Measurements from ENCODE around the gene HAL. TPM values are rescaled to one million over a fixed set of nuclear protein-coding genes. Genes with fewer than 3 reads are reported as not detected.

Gene HAL
- total RNA-seq, 1 donor from 2014 or later = 0.28 TPM

DNA sequence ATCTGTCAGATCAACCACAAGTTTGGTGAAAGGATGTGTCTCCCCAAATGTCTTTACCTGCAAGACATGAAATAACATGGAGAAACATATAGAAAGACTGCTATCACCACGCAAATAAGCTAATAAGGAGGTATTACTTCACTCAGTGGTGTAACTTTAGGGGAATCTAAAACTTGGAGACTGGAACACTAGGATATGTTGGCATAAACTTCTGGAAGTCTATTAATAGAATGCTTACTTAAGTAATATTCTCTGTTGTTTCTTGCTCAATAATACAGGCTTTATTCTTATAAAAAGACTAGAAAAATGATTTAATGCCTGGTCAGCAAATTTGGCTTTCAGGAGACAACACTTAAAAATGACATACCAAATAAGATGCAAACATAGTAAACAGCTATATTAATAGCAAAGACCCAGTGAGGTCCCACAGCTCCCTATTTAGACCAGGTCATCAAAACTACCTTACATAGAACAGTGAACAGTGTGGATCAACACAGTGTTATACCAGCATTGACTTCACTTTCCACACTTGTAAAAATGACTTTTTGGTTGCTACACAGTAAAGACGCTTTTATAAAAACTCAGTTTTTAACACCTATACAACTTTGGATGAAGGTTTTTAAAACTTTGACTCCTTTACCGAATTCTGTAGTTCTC, 18.9 kb upstream of the HAL start:
- no peak for ATAC-seq

DNA sequence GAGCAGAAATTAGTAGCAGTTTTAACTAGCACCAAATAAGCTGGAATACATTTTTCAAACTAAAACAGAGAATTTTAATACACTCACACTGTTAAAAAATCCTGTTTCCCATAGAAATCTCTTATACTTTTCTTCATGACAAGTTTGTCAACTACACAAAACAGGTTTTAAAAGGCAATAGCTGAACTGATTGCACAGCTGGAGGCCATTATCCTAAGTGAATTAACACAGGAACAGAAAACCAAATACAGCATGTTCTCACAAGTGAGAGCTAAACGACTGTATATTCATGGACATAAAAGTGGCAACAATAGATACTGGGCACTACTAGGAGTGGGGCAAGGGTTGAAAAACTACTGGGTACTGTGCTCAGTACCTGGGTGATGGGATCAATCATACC, 11.6 kb upstream of the HAL start:
- no peak for ATAC-seq

DNA sequence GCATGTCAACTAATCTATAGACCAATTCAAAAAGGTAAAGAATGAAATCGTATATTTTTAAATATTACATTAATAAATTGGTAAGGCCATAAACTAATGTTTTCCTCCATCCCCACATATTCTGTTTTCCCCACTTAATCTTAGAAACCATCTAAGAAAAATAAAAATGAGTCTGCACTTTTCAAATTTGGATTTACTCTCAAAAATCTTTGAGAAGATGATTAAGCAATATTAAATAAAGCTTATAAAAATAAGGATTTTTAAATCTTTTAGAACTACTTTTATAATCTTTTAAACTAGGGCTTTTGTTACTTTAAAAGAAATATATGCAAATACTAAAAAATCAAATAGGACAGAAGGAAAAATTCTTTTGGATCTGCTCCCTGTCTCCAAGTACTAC, 10.6 kb upstream of the HAL start:
- ATAC-seq = no peak

DNA sequence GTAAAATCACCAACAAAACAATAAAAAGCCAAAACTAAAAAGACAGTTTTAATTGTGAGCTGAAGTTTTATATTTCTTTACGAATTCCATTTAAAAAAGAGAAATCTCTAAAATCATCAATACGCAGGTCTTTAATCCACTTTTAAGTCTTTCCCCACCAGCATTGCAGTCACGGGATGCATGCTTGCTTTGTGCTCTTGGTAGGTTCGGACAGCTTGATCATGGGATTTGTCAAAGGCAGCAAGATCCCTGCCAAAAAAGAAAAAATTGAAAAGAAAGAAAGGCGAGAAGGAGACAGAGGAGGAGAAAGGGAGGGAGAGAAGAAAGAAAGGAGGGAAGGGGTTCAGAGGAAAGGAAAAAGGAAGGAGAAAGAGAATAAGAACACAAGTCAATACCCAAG, 4.7 kb upstream of the HAL start:
- ATAC-seq = no peak

DNA sequence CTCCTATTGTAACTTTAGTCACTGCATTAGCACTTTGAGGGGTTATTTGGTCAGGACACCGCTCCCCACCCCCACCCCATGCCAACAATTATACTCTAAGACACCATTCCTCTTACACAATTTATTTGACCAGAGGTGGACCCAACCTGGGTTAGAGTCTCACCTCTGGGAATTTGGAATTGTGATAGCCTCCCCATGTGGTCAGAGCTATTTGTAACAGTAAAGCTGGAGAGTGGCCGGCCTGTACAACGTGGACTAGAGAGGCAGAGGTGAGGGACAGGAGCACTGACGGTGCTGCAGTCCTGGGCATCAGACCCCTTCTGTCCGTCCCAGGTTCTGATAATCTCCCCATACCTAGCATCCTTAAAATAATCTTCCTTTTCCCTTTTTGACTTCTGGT, 3.3 kb upstream of the HAL start:
- ATAC-seq = no peak

DNA sequence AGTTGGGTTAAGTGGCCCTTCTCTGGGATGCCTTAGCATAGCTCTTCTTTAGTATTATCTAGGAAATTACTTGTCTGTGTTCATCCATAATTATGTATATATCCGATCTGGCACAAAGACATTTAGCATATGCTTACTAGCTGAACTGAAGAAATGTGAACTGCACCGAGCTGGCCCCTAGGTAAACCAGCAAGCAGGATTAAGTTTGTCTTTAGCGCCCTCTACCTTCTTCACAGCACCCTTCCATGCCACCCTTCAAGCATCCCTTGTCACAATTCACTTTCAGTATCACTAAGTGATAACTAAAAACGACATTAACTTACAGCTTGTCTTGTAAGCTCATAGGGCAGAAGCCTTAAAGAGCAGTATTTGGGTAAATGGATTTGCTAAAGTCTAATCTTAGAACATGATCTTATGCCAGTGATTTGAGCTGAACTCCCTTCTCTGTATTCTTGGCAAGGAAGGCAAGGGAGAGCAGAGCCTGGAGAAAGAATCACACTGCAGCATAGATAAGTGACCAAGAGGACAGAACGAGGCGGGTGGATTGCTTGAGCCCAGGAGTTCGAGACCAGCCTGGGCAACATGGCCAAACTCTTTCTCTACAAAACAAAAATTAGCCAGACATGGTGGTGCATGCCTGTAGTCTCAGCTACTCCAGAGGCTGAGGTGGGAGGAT, 2.6 kb upstream of the HAL start:
- ATAC-seq = peak; percentile 65

DNA sequence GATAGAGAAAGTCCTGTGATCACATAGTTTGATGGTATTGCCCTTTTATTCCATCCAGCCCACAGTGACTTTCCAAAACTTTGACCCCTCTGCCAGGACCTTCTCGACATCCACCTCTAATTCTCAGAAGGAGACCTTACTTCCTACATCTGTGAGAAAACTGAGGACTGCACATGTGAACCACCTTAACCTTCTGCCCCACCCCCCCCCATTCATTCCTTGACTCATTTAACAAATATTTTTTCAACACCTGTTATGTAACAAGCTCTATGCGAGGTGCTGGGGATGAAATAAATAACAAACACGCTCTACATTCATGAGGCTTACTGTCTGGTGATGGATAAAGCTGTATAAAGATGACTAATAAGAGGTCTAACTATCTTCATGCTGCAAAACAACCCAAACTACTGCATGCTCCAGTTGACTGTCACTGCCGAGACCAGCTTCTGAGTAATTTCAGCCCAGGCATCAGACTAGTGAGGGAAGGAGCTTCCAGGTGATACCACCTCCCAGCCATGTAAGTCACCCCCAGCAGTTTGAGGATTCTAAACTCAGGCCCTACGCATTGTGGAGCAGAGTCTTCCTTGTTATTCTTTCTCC, 1.9 kb upstream of the HAL start:
- ATAC-seq = peak; percentile 40

DNA sequence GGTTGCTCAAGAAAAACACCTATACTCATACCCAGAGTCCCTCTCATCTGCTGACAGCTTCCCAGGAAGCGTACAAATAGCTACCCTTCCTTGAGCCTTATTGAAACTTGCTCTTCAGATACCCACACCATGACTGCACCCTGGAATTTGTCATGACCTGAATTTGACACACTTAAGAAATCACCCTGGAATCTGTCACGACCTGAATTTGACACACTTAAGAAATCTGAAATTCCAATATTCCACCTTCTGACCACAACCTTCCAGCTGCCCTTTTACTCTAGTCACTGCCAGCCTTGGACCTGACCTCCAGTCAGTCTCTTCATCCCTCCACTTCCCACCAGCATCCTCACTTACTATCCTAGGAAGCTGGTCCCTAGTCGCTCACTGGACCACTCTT, 1.1 kb upstream of the HAL start:
- ATAC-seq = no peak

DNA sequence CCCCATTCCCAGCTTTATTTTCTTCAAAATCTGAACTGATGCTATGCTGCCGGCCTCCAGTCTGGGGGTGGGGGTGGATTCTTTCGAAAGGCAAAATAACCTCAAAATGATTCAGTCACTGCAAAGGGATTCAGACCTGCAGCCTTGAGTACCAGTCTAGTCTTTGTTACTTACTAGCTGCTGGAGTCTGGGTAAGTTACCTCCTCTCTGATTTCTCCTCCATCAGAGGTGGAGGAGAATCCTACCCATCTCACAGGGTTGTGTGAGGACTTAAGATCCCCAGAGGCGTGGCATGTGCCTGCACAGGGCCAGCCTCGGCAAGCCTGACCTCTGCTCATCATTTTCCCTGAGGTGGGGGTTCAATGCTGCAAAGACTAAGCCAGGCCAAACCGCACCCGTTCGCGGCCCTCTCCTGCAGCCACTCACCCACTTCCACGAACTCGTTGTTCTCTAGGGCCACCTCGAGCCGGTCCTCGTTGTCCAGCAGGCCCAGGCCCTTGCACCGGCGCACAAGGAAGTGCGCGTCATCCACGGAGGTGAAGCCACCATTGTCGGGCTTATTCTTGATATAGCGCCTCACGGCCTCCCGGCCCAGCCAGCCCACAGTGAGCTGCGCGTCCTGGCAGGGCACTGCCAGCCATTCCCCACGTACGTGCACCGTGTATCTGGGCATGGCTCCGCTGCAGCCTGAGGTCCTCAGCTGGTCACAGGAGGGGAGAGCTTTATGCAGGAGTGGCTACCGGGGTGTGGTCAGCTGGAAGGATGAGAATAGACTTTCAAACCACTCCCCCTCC, 709 bp downstream of the HAL start:
- ATAC-seq = no peak

DNA sequence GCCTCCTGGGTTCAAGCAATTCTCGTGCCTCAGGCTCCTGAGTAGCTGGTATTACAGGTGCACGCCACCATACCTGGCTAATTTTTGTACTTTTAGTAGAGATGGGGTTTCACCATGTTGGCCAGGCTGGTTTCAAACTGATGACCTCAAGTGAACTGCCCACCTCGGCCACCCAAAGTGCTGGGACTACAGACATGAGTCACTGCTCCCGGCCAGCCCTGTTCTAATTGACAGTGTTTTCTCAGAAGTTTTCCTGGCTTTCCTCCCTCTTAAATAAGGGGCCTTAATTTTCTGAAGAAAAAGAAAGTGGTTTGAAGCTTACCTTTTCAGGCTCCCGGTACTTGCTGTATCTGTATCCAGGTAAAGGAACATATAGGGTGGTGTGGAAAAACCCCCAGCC, 1.7 kb downstream of the HAL start:
- no peak for ATAC-seq

DNA sequence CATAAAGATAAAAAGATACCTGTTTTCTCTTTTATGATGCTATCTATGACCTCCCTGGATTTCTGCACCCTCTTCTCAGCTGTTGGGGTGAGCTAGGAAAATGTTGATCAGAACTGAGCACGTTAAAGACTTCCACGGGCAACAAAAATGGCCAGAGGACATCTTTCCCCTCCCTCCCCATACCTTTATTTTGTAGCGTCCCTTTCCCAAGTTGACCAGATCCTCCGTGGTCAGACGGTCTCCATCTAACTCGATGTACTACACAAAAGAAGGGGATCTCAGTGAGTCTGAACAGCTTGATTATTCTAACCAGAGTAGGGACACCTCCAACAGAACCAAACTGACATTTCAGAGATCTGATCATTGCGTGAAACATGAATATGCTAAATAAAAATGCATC, 2.2 kb downstream of the HAL start:
- ATAC-seq = no peak

DNA sequence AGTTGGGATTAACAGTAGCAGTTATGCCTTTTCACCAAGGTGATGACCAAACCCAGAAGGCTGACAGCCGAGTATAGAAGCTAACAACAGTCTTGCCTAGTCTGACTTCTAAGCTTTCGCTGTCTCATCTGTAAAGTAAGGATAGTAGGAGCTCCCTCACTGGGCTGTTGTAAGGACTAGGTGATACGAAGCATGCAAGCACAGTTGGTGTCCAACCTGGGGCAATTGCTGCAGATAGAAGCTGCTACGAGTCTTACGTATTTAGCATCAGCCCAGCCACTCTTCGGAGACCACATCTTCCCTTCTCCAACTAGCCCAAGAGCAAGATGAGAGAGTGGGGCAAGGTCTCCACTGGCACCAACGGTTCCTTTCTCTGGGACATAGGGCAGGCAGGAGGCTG, 6.0 kb downstream of the HAL start:
- ATAC-seq = no peak

DNA sequence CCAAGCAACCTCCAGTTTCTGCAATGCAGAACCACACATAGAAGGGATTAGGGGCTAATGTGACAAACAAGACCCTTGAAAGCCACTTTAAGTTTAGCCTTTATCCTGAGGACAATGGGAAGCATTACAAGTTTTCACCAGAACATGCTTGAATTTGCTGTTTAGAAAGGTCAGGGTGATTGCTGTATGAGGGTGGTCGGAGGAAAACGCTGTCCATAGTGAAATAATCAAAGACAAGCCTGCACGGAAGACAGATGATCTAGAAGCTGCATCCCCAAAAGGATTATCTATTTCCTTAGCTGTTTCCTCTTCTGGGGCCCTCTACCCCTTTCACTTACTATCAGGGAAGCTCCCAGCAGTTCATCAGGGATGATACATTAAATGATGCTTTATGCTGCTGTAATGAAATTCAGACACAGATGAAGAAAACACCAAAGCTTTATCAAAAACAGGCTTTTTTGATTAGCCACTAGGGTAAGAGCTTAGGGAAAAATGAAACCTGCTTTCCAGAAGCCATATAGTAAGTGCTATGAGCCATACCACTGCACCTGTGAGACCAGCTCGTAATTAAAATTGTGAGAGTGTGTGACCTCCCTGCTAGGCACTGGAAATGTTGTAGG, 6.5 kb downstream of the HAL start:
- ATAC-seq = no peak

DNA sequence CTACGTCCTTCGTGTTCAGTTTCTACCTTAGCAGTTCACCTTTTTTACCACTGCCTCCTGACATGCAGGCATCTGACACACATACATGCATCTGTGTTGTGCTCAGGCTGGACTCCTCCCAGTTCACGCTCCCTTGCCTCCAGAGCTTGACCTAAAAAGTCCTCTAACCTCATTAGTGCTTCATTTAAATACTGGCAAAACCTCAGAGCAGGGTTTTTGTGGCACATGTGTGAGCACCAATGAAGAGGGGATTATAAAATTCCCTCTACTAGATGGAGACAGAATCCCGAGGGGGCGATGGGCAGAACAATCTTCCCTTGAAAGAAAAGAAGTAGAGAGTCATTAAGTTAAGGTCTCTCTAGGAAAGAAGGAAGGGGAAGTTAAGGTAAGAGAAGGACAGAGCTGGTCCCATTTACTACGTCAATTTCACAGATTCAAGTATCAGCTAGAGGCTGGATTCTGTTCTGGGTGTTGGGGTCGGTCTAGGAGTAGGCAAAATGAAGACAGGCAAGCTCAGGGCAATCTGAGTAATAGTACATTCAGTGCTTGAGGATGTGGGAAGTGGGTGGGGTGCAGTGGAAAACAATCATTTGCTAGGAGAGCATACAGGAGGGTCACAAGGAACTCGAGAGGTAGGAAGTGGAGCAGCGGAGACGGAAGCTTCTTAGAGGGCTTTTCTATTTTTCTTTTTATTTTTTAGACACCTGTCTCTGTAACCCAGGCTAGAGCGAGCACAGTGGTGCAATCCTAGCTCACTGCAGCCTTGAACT, 7.5 kb downstream of the HAL start:
- no peak for ATAC-seq

DNA sequence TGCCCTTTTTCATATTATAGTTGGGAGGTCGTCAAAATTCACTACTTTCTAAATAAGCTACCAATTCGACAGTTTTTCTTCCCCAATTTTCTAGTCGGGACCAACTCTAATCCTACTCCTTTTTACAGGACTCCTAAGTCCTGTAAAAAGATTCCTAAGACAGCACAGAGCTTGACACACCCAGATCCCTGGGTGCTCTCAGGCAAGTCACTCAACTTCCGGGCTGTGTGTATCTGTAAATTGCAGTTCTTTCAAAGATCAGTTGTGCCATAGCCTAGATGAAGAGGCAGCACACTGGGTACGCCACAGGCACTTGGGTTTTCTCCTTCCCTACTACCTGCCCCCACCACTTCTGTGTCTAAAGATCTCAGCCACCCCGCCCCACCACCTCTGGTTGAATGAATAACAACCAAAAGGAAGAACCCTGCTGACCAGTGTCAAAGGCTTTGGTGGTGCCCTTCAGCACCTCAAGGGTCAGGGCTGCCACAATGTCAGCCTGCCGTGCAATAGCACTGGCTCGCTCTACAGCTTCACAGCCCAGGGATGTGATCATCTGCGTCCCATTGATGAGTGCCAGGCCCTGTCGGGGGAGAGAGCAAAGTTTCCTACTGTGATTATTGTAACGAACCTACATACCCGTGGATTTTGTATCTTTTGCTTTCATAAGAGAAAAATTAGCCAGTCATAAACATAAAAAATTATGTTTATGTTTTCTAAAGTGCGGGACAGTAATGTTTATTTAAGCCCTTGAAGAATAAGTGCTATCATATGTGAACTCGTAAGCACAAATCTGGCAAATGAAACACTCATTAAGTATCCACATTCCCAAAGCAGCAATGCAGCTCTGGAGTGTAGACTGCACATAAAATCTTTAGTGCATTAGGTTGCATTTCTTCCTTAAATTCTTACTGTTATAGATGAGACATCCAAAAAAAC, 9.2 kb downstream of the HAL start:
- no peak for ATAC-seq

DNA sequence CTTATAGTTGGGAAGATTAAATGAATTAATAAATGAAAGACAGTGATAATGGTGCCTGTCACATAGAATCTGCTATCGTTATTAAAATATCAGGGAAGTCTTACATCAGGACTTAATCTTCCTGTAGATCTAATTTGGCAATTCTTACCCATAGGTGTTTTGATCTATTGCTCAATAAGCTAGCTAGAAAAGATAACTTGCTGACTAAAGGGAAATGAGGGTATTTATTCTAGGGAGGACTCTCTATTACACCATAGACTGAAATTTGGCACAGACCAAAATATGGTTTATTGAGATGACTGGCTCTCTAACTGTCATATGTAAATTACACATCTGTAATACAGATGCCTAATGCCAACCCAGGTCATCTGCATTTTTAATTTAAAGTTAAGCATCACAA, 11.5 kb downstream of the HAL start:
- no peak for ATAC-seq

DNA sequence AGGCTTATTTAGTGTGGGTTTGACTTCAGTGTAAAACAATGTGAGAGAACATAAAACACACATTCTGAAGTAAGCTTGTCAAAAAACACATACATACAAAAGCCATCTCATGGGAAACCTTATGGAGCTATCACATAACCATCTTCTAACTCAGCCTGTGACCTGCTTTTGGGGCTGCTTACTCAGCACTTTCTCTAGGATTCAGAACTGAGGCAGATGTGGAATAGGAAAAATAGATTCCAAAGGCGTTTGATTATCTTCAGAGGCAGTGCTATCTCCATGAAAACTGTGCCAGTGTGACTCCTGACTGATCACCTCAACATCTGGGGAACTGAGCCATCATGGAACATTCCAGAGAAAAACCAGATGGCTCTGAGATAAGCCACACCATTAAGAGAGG, 13.5 kb downstream of the HAL start:
- no peak for ATAC-seq

DNA sequence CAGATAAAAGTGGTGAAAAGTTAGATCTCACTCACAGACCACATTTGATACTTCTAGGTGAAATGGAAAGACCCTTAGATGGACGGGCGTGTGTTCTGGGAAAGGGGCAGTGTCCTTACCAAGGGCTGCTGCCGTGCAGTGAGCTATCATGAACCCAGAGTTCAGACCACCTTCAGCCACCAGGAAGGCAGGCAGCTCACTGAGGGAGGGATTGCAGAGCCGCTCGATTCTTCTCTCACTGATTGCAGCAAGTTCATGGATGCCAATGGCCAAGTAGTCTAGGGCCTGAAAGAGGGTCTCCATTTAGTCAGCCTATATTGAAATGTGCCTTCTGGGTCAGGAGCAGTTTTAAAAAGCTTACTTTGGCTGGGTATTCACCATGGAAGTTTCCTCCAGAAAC, 15.7 kb downstream of the HAL start:
- ATAC-seq = no peak

DNA sequence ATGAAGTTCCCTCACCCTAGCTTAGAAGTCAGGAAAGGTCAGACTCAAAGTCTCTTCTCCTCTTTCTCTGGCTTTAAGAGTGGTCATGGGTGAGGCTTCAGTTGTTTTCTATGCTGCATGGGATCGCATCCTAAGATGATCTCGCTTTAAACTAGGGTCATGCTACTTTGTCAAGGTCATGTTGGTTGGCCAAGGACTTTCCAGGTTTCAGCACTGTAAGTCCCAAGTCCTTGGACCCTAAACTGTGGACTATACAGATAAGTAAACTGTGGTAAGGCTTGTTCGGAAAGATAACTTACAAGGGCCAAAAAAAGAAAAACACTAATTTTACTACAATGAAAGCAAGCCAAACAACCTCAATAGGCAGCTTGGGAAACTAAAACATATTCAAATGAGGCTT, 17.4 kb downstream of the HAL start:
- ATAC-seq = no peak

DNA sequence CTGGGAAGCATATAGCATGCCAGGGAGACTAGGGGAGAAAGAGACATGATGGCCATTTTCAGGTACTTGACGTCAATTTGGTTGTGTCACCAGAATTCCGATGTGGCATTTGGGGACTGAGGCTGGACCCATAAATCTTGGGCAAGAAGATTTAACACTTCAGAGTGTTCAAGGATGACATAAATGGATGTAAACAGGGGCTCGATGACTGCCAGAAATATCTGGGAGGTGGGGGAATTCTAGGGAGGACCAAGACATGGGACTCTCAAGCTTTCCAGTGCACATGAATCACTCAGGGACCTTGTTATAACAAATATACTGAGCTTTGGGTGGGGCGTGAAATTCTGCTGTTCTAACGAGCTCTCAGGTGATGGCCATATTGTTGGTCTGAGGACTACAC, 17.8 kb downstream of the HAL start:
- ATAC-seq = no peak

DNA sequence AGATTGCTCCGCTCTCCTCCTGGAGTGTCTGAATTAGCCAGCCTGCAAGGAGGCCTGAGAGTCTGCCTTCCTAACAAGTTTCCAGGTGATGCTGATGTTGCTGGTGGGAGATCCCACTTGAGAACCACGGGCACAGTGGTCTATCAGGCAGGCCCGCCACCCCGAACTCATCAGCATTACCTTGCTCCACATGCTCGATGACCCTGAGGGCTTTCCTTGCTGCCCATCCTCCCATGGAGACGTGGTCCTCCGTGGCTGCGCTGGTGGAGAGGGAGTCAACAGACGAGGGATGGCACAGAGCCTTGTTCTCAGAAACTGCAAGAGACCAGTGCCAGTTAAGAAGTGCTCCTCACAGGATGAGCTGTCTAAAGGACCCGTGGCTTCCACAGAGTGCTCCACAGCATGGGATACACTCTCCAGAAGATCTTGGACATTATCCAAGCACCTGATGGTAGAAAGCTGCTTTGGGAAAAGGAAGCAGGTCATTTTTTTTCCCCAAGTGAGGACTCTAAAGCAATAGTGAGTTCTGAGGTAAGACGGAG, 18.3 kb downstream of the HAL start:
- ATAC-seq = no peak
